Stomach (tissue), 9 donors: ENCODE data around the gene CDK5RAP3. TPM values are rescaled to one million over a fixed set of nuclear protein-coding genes. Genes with fewer than 3 reads are reported as not detected.

Experiments
- DNase-seq, 2 donors: peaks; one replicate each; pipeline versions ENCODE4 v3.0.0 to v3.0.0-alpha.2; 2013 to 2019
- H3K27ac ChIP-seq, 5 donors: fragments of 200-600 bp in 4 of 5; sonication (generic) in 4 of 5; one replicate each; pipeline ENCODE4 v1.5.1; 2013 to 2019; ENCODE audit warnings: mild to moderate bottlenecking in 1 of 5, moderate library complexity in 1 of 5
- H3K27me3 ChIP-seq, 3 donors: fragments of 200-600 bp; sonication (generic); one replicate each; pipeline ENCODE4 v1.5.1; 2017 to 2019; ENCODE audit warnings: mixed run types in 1 of 3
- H3K36me3 ChIP-seq, 4 donors: fragments of 200-600 bp; sonication (generic); 1 replicate in 3 of 4; 2 replicates in 1 of 4; pipeline ENCODE4 v1.5.1; 2016 to 2019
- H3K4me1 ChIP-seq, 4 donors: fragments of 200-600 bp; sonication (generic); one replicate each; pipeline ENCODE4 v1.5.1; 2016 to 2019
- H3K4me3 ChIP-seq, 4 donors: fragments of 200-600 bp; sonication (generic) in 3 of 4; one replicate each; pipeline ENCODE4 v1.5.1; 2016 to 2019; ENCODE audit warnings: mild to moderate bottlenecking in 1 of 4
- H3K9me3 ChIP-seq, 4 donors: fragments of 200-600 bp; sonication (generic); one replicate each; pipeline ENCODE4 v1.5.1; 2016 to 2019
- CTCF ChIP-seq, 7 experiments: fragments of 450-650 bp in 4 of 7; fragments of 200-600 bp in 3 of 7; sonication (generic) in 3 of 7; IDR thresholded peaks; one replicate each; pipeline ENCODE4 v1.5.1; 2016 to 2019; ENCODE audit warnings: antibody characterized with exemption in 7 of 7, control low read depth in 2 of 7, mild to moderate bottlenecking in 1 of 7
- EP300 ChIP-seq: sonication (generic); formaldehyde crosslinking; IDR thresholded peaks from one replicate; pipeline ENCODE4 v1.6.1; 2017; ENCODE audit warnings: antibody characterized with exemption
- POLR2A ChIP-seq, 4 donors: fragments of 450-650 bp; IDR thresholded peaks; one replicate each; pipeline ENCODE4 v1.6.1; 2016; ENCODE audit warnings: antibody characterized with exemption in 4 of 4, control low read depth in 2 of 4, mild to moderate bottlenecking in 1 of 4, moderate library complexity in 1 of 4
- POLR2AphosphoS5 ChIP-seq, 3 donors: sonication (generic); formaldehyde crosslinking; IDR thresholded peaks; one replicate each; pipeline ENCODE4 v1.6.1; 2016; ENCODE audit warnings: antibody characterized with exemption in 3 of 3
- whole genome bisulfite sequencing, 5 donors: extraction: QIAGEN DNeasy Blood & Tissue Kit in 3 of 5; methylation state at CpG; one replicate each; pipeline versions ENCODE4 v1.1.5 to v1.1.7; 2013 to 2018; 5-methylcytosine and 5-hydroxymethylcytosine counted together
- intact Hi-C: fragments of 100-400 bp; cut with DNase I; formaldehyde crosslinking; loops from one replicate; pipeline ENCODE4 v1.15.1; 2023; ENCODE audit warnings: low total_unique reads
- polyA plus RNA-seq, 3 donors: library from polyadenylated mRNA; stranded (reverse); fragments of 200-250 nt; gene quantifications; one replicate each; pipeline ENCODE4 v1.2.3, GENCODE V29; 2013
- total RNA-seq, 5 donors: library from RNA; depleted of rRNA; stranded (reverse); fragments of >200 nt; gene quantifications; one replicate each; pipeline versions ENCODE4 v1.1.0 to v1.2.3, GENCODE V29; 2014 to 2016
- donor health status: healthy with polysubstance abuse.
- donor health status: Bipolar disorder and iron deficiency.
- donor health status: healthy.

CDK5RAP3 gene
- total and polyA plus RNA-seq, 8 donors: 101 to 682 (median 277) TPM

- H3K27me3 ChIP-seq: no peaks in the 10 kb centered on the region
- no peak for DNase-seq
- no peaks in the 10 kb centered on the region for H3K9me3 ChIP-seq
- no peak for TF ChIP-seq POLR2AphosphoS5 (IDR thresholded peaks at IDR 0.05)
- TF ChIP-seq CTCF (IDR thresholded peaks at IDR 0.05): no peak
- TF ChIP-seq POLR2A (IDR thresholded peaks at IDR 0.05): no peak
- TF ChIP-seq EP300: no peak
- peaks cover 0 to 12% (median 8%) of the 10 kb centered on the region in 4 donors for H3K36me3 ChIP-seq
- H3K4me3 ChIP-seq: no peak overlapping the region
- H3K27ac ChIP-seq: no peak overlapping the region
- WGBS, 5 donors: 82 to 89% (median 87%) methylated on average over 10 of the region's 10 CpGs
- H3K4me1 ChIP-seq: peaks cover 11 to 24% (median 15%) of the 10 kb centered on the region in 4 donors
- intact Hi-C loops: no loop called here
Measured at GRCh38 chr17:47989159-47989558, 18.2 kb downstream of the CDK5RAP3 start.

DNA sequence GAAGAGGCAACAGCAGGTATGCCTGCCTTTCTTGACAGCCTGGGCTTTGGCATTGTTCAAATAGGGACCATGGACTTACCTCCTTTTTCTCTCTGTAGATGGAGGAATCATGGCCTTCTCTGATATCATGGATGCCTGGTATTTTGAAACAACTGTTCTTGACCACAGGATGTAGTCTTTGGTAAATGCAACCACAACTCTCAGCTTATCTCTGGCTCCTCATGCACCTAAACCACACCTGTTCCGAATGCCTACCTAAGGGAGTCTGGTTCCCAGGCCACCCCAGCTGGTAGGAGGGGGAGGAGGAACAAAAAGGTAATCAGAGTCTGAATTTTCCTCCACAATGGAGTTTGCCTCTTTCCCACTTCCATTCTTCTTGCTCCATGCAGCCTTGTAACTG is 18.8 kb downstream of the CDK5RAP3 start:
- peaks cover 0 to 2% (median 0%) of the 10 kb centered on the region in 3 donors for H3K27me3 ChIP-seq
- H3K36me3 ChIP-seq: peaks cover 0 to 6% (median 3%) of the 10 kb centered on the region in 4 donors
- no peaks in the 10 kb centered on the region for H3K9me3 ChIP-seq
- TF ChIP-seq EP300 (no peak), POLR2AphosphoS5 (IDR thresholded peaks at IDR 0.05) (no peak), POLR2A (IDR thresholded peaks at IDR 0.05) (no peak), CTCF (IDR thresholded peaks at IDR 0.05) (no peak)
- intact Hi-C loops: no loop called here
- H3K27ac ChIP-seq: no peak overlapping the region
- no peak overlapping the region for H3K4me3 ChIP-seq
- 29 to 56% (median 47%) methylated on average over 1 of the region's 1 CpG for WGBS, 5 donors
- H3K4me1 ChIP-seq: peaks cover 11 to 24% (median 15%) of the 10 kb centered on the region in 4 donors
- no peak for DNase-seq

DNA sequence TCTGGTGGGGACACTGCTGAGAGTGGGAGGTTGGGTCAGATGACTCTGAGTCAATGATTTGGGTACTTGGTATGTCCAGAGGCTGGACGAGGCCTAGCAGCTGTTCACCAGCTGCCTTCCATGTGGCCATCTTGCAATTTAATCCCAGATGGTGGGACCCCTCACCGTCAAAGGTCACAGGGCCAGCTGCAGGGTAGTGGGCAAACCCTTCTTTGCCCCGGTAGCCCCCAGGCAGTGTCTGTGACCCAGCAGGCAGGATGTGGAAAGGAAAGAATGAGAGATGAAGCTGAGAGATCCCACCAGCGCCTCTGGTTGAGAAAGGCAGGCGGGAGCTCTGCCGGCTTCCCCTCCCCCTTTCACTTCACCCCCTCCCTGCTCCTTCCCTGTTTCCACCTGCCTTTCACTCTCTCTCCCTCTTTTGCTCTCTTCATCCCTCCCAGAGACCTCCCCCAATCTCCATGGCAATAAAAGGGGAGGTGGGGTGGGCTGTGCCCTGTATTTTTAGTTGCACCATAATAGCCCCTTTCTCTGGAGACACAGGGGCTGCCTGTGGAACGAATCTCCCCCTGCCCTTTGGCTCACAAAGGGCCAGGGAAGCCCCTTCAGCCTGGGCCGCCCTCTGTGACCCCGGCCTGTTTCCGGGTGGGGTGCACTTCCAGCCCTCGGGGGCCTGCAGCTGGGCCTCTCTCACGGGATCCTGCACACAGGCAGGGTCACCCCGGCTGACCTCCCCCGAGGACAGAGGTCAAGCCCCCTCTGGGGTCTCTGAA is 20.2 kb downstream of the CDK5RAP3 start:
- Histone ChIP-seq H3K4me3 (no peak overlapping the region), H3K27me3 (peaks cover 0 to 10% (median 0%) of the 10 kb centered on the region in 3 donors), H3K27ac (no peak overlapping the region), H3K4me1 (peaks cover 11 to 24% (median 15%) of the 10 kb centered on the region in 4 donors), H3K36me3 (no peaks in the 10 kb centered on the region), H3K9me3 (no peaks in the 10 kb centered on the region)
- WGBS, 5 donors: 66 to 74% (median 70%) methylated on average over 12 to 14 of the region's 14 CpGs
- DNase-seq: no peak
- intact Hi-C loops: no loop called here
- TF ChIP-seq POLR2A (IDR thresholded peaks at IDR 0.05) (no peak), CTCF (IDR thresholded peaks at IDR 0.05) (no peak)

GRCh38 chr17:47992216-47992615 is 21.3 kb downstream of the CDK5RAP3 start:
- no peak for DNase-seq
- intact Hi-C loops: no loop called here
- 55 to 66% (median 62%) methylated on average over 4 of the region's 4 CpGs for WGBS, 5 donors
- Histone ChIP-seq H3K9me3 (no peaks in the 10 kb centered on the region), H3K36me3 (no peaks in the 10 kb centered on the region), H3K27me3 (peaks cover 0 to 16% (median 0%) of the 10 kb centered on the region in 3 donors), H3K27ac (no peak overlapping the region), H3K4me1 (peaks cover 7 to 18% (median 10%) of the 10 kb centered on the region in 4 donors), H3K4me3 (no peak overlapping the region)
- TF ChIP-seq POLR2A (IDR thresholded peaks at IDR 0.05): no peak
- no peak for TF ChIP-seq CTCF (IDR thresholded peaks at IDR 0.05)
- TF ChIP-seq EP300: no peak
- TF ChIP-seq POLR2AphosphoS5 (IDR thresholded peaks at IDR 0.05): no peak
